NCI-H128 (cell line): Measurements from ENCODE around the gene ZNF792.
"Not testable (repeated sequence)": the region's sequence is repeated elsewhere in the genome, so short reads cannot be mapped to it uniquely, and the experiment has no call there.

Experiments
- DNase-seq: peaks from one replicate; lab custom pipeline; 2025; ENCODE audit not compliant: unreplicated experiment; lab: John Stamatoyannopoulos, UW

ZNF792 gene

GRCh38 chr19:34972163-34972705 lies 8.2 kb upstream of the ZNF792 start:
- no peak for DNase-seq

DNA sequence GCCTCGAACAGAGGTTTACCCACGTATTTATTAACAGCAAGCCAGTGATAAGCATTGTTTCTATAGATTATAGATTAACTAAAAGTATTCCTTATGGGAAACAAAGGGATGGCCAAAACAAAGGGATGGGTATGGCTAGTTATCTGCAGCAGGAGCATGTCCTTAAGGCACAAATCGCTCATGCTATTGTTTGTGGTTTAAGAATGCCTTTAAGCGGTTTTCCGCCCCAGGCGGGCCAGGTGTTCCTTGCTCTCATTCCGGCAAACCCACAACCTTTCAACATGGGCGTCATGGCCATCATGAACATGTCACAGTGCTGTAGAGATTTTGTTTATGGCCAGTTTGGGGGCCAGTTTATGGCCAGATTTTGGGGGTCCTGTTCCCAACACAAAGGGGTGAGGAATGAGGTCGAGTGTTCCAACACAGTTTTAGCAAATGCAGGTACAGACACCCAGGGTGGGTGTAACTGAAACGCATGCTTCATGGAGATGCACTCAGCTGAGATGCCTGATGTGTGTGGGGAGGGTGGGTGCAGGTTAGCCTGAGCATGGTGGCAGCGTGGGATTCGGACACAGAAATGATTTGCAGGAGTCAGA lies 6.3 kb upstream of the ZNF792 start:
- DNase-seq = not testable (repeated sequence)

DNA sequence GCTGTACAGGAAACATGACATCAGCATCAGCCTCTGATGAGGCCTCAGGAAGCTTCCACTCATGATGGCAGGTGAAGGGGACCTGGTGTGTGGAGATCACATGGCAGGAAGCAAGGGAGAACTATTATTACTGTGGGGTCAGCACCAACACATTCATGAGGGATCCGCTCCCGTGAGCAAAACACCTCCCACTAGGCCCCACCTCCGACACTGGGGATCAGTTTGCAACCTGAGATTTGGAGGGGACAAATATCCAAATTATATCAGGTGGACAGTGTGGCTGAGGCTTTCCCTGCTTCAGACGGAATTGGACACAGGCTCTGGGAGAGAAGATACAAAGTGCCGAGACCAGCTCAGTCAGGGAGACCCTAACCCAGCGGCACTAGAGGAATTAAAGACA lies 5.7 kb upstream of the ZNF792 start:
- DNase-seq = no peak

DNA sequence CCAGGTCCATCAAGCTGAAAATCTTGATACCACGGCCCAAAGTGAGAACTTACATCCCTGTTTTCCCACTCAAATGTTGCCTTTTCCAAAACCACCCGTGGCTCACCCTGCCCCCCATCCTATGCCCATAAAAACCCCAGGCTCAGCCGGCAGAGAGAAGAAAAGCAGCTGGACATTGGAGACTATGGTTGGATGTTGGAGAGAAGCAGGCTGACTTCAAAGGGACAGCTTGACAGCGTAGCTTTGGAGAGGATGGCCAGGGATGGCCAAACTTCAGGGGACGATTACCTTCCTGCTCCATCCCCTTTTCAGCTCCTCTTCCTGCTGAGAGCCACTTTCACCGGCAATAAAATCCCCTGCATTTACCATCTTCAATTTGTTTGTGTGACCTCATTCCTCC lies 3.5 kb upstream of the ZNF792 start:
- no peak for DNase-seq

DNA sequence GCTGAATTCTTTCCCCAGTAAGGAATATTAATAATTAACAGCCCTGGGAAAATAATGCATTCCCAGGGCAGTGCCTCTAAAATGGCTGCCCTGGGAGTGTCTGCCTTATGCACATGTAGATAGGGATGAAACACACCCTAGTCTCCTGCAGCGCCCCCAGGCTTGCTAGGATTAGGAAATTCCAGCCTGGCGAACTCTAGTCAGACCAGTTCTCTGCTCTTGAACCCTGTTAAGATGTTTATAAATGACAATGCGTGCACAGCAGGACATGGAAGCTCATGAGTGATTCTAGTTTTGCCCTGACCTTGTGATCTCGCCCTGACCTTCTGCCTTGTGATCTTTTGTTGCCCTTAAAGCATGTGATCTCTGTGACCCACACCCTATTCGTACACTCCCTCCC lies 1.5 kb upstream of the ZNF792 start:
- DNase-seq = not testable (repeated sequence)

DNA sequence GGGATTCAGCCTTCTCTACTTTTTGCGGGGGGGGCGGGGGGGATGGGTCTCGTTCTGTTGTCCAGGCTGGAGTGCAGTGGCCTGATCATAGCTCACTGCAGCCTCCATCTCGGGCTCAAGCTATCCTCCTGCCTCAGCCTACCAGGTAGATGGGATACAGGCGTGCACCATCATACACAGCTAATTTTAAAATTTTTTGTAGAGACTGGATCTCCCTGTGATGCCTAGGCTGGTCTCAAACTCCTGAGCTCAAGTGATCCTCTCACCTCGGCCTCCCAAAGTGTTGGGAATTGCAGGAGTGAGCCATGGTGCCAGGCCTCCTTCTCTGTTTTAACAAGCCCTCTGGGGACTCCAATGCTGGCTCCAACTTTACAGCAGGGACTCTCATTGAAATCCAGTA lies 569 bp upstream of the ZNF792 start:
- no peak for DNase-seq

GRCh38 chr19:34962687-34963572 lies 1.1 kb downstream of the ZNF792 start:
- DNase-seq = no peak

DNA sequence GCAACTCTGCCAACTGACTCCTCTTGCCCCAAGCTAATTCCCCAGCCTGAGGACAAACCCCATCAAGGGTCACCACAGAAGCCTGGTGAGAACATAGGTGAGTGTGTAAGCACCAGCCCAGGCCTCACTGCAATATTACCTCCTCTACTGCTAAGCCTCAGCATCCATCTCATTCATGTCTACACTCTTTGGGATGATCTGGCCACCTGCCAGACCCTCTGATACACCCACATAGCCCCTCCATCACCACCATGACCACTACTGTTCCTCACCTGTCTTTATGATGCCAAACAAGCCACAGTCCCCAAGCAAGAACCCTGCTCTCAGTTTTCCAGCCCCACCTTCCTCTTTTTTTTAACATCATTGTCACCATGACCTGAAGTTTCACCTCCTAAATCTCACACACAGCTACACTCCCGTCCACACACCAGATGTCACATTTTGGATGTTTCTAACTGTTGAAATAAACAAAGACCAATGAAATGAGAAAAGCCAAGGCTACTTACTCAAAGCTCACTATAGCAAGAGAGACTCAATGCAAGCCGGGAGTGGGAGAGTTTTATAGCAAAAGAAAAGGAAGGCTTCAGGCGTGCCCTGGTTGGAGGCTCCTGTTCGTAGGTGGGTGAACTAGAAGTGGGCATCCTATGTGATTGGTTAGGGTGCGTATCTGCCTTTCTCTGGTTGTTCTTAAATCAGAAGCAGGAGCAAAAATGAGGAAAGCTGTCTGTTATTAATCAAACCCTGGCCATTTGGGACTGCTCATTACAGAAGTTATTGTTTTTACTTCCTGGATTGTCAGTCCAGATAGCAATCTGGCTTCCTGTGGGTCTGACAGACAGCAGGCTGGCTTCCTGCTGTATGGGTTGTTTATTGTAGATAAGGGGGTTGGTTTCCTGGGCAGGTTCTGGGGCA lies 2.0 kb downstream of the ZNF792 start:
- DNase-seq = no peak

GRCh38 chr19:34960940-34961679 lies 2.9 kb downstream of the ZNF792 start:
- no peak for DNase-seq

DNA sequence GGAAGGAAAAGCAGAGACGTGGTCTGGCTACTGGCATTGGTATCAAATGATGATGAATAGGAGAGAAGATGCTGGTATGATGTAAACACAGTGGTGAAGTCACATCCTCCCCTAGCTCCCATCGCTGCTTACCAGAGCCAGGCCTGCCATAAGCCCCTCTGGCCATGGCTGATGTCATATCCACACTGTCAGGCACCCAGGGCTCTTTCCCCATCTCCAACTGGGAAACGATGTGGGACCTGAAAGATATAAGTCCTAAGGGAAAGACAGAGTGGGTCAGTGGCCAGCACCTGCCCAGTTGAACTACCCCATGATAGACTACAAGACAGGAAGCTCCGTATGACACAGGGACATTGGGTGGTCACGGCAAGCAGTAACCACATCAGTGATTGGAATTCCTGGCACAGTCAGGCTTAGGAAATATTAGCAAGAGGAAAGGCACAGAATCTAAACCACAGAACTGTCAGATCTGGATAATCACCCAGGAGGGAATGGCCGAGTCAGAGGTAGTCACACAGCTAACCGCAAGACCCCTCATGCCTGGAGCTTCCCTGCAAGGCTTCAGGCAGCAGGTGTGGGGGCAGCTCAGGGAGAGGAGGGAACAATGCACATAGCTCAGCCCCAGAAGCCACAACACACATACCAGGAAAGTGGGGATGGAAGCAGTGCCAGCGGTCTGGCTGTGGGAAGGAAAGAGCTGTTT lies 3.8 kb downstream of the ZNF792 start:
- no peak for DNase-seq

DNA sequence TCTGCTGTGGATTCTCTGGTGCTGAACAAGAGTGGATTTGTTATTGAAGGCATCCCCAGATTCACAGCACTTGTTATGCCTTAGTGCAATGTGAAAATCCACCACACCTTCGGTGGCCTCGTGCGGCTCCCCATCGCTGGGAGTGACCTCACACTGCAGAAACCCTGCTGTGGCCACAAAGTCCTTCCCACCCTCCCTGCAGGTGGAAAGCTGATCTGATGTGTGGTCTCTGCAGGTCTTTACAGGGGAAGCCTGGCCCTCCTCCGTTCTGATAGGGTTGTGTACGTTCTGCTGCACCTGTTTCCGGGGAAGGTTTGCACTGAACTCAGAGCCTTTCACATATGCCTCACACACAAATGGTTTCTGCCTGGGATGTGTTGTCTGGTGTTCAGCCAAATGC lies 5.0 kb downstream of the ZNF792 start:
- DNase-seq = no peak

DNA sequence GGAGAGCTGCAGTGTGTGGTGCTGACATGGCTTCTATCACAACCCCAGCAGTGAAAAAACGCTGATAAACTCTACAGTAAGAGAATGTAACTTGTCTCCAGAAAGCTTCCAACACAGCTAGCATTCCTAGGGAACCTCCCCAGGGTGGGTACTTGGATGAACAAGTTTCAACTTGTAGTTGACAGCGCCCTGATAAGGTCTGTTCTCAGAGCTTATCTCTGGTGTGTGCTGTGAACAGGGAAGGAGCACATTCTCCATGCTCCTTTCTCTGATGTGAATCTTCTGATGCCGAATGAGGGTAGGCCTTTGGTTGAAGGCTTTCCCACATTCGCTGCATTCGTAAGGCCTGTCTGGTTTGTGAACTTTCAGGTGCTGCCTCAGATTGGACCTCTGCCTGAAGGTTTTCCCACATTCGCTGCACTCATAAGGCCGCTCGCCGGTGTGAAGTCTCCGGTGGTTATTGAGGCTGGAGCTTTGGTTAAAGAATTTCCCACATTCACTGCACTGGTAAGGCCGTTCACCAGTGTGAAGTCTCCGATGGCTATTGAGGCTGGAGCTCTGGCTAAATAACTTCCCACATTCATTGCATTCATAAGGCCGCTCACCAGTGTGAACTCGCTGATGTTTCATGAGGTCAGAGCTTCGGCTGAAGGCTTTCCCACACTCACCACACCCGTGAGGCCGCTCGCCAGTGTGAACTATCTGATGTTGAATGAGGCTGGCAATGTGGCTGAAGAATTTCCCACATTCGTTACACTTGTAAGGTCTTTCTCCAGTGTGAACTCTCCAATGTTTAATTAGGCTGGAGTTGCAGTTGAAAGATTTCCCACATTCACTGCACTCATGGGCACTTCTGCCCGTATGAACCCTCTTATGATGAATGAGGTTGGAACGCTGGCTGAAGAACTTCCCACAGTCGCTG lies 5.9 kb downstream of the ZNF792 start:
- DNase-seq = no peak

- DNase-seq = no peak
These were observed 10.9 kb downstream of the ZNF792 start for GRCh38 chr19:34953092-34953491.

GRCh38 chr19:34943861-34944573 lies 20.0 kb downstream of the ZNF792 start:
- DNase-seq = no peak

- no peak for DNase-seq
These were observed 25.1 kb downstream of the ZNF792 start for GRCh38 chr19:34938886-34939285.

GRCh38 chr19:34936184-34936583 lies 27.8 kb downstream of the ZNF792 start:
- no peak for DNase-seq

DNA sequence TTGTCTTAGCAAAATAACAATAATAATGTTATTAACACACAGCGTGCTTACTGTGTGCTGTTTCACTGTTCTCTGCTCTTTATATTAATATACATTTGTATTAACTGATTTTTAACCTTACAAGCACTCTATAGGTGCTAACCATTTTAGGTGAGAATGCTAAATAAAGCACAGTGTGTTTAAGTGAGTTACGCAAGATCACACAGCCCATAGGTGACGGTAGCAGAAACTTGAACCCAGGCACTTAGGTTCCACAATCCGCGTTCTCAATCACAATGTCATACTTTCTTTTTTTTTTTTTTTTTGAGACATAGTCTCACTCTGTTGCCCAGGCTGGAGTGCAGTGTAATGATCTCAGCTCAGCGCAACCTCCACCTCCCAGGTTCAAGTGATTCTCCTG lies 31.5 kb downstream of the ZNF792 start:
- DNase-seq = no peak

GRCh38 chr19:34926685-34927375 lies 37.2 kb downstream of the ZNF792 start, which contains the start of gene ZNF30:
ZNF30 (plus strand) TSS chr19:34926903; CDS start chr19:34929948, 3,045 bp downstream.
- peak; percentile 21 for DNase-seq
